Activated CD8-positive, alpha-beta memory T cell treated with anti-CD3 and anti-CD28 coated beads for 48 hours (primary cell): ENCODE data around the gene C6orf15.
"Not testable (repeated sequence)": the region's sequence is repeated elsewhere in the genome, so short reads cannot be mapped to it uniquely, and the experiment has no call there.

Experiments used
- DNase-seq, 3 experiments: peaks; one replicate each; pipeline ENCODE4 v3.0.0-alpha.2; 2020; ENCODE audit warnings: low read depth in 2 of 3, low spot score in 2 of 3

C6orf15 gene

DNA sequence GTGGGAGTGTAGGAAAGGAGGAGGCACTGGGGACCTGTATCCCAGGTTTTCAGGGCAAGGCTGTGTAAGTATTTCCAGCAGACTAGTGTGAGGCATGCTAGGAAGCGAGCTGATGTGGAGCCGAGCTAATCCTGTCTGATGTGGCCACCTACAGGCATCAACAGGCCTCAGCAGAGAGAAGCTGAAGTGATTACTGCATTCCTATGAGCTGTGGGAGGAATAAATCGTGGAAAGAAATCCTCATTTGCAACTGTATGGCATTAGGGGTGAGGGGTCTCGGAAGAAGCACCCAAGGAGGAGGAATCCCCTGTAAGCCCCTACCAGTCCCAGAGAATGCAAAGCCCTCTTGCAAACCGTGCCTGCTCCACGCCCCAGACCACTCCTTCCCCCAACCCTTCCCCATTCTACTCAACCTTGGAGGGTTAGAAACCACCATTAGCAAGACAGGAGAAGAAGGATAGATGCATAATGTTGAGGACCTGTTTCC, 41.6 kb downstream of the C6orf15 start:
- no peak for DNase-seq

DNA sequence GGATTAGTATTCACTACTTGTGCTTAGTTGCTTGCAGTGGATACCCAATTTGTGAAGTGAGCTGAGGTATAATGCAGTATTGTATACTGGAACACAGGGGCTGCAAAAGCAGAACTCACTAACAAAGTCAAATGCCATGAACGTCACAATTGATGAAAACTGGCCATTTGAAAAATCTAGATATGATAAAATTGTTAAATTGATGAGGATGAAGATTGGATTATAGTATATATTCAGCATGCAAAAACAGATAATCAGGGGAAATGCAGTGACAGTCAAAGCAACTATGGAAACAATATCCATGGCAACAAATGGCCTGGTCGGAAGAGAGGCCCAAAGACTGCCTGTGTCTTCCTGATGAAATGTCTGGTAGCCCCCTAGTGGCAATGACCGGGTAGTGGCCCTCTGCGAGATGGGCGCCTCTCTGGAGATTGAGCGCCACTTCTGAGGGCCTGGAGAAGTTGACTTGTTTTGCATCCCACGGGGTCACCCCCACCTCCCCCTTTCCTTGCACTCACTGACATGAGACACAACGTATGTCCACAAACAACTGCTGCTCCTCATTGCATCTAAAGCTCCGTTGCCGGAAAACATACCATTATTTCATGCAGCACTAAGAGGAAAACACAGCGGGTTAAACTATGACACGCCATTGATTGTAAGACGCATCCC, 43.6 kb downstream of the C6orf15 start:
- peak; percentile 23 to 44 (median 26) for DNase-seq

DNA sequence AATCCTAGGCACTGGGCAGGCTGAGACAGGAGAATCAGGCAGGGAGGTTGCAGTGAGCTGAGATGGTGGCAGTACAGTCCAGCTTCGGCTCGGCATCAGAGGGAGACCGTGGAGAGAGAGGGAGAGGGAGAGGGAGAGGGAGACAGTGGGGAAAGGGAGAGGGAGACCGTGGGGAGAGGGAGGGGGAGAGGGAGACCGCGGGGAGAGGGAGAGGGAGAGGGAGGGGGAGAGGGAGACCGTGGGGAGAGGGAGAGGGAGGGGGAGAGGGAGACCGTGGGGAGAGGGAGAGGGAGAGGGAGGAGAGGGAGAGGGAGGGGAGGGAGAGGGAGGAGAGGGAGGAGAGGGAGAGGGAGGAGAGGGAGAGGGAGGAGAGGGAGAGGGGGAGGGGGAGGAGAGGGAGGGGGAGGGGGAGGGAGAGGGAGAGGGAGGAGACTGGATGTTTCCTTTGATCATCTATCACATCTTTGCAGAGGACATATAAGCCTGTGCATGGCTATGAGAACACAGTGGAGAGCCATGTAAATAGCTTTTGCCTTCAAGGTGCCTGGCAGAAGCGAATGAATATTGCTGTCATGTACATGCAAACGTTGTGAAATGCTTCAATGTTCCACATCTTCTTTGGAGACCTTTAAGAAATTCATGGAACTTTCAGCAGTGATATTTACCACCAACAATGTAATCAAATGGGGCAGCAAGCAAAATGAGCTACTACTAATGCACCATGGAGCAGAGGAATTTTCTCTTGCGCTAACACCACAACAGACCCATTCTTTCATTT, 44.3 kb downstream of the C6orf15 start:
- DNase-seq = not testable (repeated sequence)

DNA sequence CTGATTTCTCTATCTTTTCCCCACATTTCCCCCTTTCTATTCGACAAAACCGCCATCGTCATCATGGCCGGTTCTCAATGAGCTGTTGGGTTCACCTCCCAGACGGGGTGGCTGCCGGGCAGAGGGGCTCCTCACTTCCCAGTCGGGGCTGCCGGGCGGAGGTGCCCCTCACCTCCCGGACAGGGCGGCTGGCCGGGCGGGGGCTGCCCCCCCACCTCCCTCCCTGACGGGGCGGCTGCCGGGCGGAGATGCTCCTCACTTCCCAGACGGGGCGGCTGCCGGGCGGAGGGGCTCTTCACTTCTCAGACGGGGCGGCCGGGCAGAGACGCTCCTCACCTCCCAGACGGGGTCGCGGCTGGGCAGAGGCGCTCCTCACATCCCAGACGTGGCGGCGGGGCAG, 45.3 kb downstream of the C6orf15 start:
- DNase-seq = not testable (repeated sequence)

DNA sequence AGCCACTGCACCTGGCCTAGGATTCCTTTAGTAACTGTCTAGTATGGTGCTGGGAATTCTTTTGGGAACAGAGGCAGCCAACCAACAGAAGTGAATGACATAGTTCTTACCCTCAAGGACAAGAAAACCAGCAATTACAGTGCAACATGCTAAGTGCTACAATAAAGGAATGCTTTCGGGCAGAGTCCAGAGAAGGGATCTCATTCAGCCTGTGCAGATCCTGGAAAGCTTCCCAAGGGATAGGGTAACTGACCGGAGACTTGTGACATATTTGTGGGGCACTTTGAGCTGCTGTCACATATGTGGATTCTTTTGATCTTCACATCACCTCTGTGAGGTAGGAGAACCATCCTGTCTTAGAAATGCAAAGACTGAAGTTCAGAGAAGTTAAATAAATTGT, 46.8 kb downstream of the C6orf15 start:
- no peak for DNase-seq

DNA sequence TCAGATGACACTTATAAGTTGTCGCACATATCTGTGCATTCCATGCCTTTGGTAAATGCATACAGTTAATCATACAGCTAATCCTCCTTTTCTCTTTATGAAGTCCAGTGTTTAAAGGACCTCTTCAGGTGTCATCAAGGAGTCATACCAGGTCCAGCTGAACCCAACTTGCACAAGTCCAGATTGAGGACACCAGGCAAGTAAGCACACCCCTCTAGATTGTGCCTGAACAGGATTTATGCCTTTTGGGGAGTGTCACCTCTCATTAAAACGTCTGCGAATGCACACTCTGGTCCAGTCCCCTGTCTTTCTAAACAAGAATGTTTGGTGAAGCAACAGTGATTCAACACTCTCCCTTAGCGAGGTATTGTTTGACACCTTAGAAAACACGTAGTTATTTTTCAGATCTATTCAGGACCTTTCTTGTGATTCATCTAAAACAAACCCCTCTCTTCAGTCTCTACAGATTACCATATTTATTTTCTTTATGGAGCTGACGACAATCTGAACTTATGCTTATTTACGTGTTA, 48.4 kb downstream of the C6orf15 start:
- no peak for DNase-seq
